CD4-positive, alpha-beta T cell treated with Interleukin-4 for 4 hours (primary cell): Measurements from ENCODE around the gene WWOX.
"Not testable (repeated sequence)": the region's sequence is repeated elsewhere in the genome, so short reads cannot be mapped to it uniquely, and the experiment has no call there.

Source experiments
- DNase-seq: peaks from one replicate; pipeline ENCODE4 v3.0.0-alpha.2; 2020

WWOX gene

DNA sequence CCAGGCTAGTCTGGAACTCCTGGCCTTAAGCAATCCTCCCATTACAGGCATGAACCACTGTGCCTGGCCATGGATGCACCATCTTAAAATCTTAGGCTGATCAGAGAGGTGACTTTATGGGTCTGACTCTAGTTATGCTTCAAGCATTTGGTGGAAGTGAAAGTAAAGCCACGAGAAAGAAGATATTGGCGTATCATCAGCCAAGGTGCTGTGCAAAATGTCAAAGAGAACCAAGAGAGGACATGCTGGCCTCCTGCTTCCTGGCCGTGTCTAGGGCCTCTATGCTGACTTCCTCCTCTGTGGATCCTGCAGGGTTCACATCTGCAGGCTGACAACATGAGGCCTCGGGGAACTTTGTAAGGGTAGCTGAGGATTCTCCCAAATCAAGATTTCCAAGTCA is 1115.8 kb downstream of the WWOX start:
- DNase-seq, result no peak

DNA sequence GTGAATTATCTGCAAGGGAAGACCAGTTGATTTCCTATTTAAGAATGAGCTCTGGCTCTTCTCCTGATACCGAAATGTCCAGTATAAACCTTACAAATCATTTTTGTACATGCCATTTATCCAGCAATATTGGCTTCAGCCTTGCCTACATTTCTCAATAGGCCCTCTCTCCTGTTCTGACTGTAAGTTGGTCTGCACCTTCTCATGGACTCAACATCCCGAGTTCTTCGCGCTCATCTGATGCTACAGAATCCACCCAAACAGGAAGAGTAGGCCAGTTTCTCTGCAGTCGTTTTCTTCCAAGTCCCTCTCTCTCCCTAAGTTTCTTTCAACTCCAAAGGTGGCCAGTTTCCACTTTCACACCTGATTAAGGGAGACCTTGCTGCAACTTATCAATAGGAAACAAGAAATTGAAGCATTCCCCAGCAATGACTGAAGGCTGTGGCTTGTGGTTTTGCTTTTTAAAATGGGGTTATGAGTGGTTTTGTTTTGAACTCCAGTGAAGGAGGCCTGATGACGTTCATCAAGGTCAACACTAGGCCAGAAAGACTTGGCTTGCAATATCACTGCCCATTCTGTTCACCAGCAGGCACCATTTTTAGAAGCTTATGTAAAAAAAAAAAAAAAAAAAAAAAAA is 1118.0 kb downstream of the WWOX start:
- peak; percentile 36 for DNase-seq

DNA sequence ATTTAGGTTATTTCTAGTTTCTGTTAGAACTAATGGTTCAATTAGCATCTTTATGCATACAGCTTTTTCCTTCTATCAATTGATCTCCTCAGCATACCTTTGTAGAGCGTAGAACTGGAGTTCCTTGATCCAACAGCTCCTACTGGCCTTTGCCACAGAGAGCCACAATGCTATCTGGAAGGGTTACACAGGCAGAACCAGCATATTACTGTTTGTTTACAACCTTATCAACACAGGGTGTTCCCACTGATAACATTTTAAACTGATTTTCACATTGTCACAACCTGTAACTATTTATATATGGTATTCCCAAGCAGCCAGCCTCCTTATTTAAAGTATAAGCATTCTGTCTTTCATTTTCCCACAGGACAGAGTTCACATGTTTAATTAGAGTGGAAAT is 1118.9 kb downstream of the WWOX start:
- no peak for DNase-seq

DNA sequence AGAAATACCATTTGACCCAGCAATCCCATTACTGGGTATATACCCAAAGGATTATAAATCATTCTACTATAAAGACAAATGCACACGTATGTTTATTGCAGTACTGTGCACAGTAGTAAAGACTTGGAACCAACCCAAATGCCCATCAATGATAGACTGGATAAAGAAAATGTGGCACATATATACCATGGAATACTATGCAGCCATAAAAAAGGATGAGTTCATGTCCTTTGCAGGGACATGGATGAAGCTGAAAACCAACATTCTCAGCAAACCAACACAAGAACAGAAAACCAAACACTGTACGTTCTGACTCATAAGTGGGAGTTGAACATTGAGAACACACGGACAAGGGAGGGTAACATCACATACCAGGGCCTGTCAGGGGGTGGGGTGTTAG is 1126.5 kb downstream of the WWOX start:
- DNase-seq, result not testable (repeated sequence)

DNA sequence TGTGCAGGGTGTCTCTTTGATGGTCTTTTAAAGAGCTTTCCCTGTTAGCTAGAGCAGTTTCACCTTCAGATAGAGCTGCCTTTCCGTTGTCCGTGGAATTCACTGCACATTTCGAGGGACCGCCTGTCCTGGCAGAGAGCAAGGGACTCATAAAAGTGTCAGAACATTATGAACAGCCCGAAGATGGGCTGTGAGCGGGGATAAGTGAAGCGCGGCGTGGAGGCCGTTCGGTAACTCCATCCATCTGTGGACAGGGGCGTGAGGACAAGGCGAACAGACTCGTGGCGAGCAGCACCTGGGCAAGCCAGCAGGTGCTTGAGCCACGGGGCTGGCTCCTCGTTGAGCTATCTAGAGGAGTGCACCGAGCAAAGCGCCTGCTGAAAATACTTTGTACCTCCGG is 1129.9 kb downstream of the WWOX start:
- DNase-seq, result no peak

DNA sequence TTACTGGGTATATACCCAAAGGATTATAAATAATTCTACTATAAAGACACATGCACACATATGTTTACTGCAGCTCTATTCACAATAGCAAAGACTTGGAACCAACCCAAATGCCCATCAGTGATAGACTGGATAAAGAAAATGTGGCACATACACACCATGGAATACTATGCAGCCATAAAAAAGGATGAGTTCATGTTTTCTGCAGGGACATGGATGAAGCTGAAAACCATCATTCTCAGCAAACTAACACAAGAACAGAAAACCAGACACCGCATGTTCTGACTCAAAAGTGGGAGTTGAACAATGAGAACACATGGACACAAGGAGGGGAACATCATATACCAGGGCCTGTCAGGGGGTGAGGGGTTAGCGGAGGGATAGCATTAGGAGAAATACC is 1146.2 kb downstream of the WWOX start:
- not testable (repeated sequence) for DNase-seq

DNA sequence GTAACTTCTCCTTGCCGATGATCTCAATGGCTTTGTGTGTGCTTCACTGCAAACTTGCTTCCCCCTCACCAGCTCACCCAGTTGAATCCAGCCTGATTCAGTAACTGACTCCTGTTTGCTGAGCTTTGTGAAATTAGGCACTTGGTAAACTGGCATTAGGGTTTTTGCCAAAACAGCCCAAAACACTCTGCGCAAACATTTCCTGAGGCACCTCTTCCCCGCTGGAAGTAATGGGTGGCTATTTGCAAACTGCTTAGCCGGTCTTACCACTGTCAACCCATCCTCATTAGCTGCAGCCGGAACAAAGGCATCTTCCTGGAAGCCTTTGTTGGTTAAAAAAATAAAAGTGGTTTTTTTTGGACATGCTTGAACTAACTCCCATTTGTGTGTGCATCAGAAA is 1147.9 kb downstream of the WWOX start:
- DNase-seq, result no peak

DNA sequence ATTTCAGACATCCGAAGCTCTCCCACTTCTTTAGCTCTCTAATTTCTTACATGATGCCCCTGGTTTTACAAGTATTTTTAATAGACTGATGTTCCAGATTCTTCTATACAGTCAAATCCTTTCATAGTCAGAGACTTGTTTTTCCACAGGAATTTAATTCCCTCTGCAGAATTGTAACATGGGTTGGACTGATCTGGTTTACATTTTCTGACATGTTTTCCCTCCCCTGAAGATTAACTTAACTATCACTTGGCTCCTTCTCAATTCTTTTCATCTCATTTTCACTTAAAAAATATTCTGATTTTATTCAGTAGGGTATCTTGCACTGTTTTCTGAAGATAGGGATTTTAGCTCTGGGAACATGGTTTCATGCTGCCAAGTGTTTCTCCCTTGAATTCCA is 1148.9 kb downstream of the WWOX start:
- DNase-seq, result no peak

DNA sequence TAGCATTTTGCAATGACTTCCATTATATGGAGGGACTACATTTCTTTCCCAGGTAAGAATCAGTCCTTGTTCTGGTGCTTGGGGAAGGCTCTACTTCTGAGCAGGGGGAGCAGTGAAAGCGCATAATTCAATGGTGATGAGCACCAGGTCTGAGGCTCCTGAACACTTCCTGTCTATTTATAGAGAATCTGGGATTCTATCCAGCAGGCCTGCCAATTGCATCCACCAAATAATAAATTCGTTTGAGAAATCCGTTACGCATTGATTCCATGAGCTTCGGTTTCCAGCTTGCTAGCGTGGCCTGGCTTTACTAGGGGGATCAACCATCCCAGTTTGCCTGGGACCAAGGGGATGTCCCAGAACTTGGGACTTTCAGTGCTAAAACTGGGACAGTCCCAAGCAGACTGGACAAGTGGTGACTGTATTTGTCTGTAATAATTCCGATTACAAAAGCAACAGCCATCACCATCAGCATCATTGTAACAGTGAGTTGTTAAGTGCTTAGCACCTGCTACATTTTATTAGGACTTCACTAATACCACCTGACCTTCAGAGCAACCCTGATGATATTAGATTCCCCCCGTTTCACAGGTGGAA is 1151.1 kb downstream of the WWOX start:
- DNase-seq, result no peak

DNA sequence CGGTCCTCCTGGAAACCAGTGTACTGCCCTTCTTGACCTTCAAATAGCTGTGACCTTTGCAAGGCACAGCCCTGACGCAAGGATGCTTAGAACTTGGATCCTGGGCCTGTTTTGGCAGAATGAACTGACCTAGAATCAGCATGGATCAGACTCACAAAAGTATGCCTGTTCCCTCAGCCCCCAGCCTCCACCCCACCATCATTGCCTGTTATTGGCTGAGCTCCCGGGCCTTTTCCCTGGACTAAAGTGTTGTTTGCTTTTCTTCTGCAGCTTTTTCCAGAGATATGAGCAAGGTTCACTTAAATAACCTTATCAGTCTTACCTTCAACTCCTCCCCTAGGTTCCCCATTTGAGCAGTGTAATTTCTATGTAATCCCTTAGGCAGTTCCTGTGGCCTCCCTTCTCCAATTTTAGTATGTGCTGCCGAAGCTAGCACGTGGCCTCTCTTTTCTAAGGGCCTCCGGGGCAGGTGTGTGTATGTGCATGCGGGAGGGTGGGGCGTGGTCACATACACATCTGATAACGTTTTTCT is 1153.7 kb downstream of the WWOX start:
- no peak for DNase-seq

DNA sequence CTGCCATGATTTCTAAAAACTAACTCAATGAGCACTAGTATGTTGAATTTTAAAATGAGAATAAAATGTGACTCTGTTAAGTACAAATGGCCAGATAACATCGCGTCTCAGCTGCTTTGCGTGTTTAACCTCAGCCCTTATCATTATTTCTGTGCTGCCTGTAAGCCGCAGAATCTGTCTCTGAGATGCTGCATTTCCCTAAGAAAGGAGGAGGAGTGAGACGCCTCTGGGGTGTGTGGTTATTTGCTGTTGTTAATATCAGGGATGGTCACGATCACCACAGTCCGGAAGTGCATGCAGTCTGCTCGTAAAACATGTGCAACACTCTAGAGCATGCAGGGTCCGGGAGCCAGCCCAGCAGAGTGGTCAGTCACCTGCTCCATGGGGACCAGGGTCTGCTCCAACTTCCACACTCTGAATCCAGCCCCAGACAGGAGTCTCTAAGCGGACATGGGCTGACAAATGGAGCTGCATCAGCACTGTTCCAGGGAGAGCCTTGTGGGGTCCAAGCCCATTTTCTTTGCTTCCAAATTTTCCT is 1158.6 kb downstream of the WWOX start:
- DNase-seq, result no peak

DNA sequence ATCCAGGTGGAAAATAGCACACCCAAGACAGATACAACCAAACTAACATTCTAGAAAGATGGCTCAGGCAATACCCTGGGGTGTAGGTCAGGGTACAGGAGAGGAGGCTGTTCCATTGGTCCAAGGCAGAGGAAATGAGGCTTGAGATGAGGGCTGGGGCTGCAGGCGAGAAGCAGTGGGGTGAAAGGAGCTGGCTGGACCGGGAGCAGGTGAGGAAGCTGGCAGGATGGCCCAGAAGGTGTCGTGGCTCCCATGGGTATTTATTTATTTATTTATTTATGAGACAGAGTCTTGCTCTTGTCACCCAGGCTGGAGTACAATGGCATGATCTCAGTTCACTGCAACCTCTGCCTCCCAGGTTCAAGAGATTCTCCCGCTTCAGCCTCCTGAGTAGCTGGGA is 1161.4 kb downstream of the WWOX start:
- not testable (repeated sequence) for DNase-seq

DNA sequence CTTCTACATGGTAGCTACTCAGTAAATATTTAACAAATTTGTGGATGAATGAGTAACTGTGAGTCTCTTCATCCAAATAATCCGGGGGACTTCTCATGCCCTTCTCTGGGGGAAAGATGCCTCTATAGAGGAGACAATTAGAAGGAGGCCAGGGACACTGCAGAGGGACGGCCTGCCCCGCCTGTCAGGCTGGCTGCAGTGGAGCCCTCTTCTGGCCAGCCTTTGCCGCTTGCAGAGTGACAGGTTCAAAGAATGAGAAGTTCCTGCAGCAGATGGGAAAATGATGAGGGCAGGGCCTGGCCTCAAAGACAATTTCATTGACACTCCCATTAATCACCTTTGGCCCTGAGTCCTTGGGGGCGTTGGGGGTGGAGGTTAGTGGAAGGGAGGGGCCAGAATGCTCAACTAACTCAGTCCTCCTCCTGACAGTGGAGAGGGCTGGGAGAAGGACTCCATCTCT is 1162.1 kb downstream of the WWOX start:
- peak; percentile 48 for DNase-seq

DNA sequence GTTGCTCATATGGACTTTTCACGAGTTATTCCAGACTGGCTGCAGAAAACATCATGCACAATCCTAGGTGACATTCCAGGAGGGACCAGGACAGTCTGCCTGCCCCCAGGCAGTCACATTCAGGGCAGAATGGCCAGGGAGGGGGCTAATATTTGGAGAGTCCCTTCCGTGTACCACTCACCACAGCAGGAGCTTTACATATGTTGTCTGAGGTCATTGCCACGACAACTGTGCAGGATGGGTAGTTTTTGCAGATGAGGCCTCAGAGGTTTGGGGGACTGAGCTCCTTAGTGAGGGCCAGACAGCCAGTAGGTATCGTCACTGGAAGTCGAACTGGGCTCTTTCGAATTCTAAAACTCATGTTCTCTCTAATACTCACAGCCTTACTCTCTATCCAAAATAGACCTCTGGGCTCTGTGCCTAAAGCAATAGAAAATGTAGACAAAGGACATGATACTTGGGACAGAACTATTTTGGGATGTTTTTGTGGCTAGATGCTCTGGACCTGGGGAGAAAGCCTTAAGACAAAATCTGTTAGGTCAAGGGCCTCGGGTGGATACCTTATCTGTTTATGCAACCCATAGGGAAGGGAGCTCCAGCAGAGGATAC is 1162.6 kb downstream of the WWOX start:
- no peak for DNase-seq
